ENCODE results near the gene EEFSEC.

EEFSEC gene

GRCh38 chr3:128281056-128281455, 127.8 kb downstream of the EEFSEC start:
- Histone ChIP-seq H3K36me3 (ENCODE audit: insufficient read depth, low read length) (no peaks in the 10 kb centered on the region), H3K79me2 (ENCODE audit: control insufficient read depth, insufficient read depth, low read length, unreplicated experiment) (no peaks in the 10 kb centered on the region), H3K4me3 (ENCODE audit: low read depth, low read length) (no peak overlapping the region), H3K27me3 (ENCODE audit: insufficient read depth, low read length) (no peaks in the 10 kb centered on the region), H3K27ac (ENCODE audit: low read depth, low read length) (no peak overlapping the region), H3K4me1 (ENCODE audit: control insufficient read depth, insufficient read depth, low read length, unreplicated experiment) (peaks cover 10% of the 10 kb centered on the region), H2AFZ (ENCODE audit: low read length, unreplicated experiment) (no peak overlapping the region)

DNA sequence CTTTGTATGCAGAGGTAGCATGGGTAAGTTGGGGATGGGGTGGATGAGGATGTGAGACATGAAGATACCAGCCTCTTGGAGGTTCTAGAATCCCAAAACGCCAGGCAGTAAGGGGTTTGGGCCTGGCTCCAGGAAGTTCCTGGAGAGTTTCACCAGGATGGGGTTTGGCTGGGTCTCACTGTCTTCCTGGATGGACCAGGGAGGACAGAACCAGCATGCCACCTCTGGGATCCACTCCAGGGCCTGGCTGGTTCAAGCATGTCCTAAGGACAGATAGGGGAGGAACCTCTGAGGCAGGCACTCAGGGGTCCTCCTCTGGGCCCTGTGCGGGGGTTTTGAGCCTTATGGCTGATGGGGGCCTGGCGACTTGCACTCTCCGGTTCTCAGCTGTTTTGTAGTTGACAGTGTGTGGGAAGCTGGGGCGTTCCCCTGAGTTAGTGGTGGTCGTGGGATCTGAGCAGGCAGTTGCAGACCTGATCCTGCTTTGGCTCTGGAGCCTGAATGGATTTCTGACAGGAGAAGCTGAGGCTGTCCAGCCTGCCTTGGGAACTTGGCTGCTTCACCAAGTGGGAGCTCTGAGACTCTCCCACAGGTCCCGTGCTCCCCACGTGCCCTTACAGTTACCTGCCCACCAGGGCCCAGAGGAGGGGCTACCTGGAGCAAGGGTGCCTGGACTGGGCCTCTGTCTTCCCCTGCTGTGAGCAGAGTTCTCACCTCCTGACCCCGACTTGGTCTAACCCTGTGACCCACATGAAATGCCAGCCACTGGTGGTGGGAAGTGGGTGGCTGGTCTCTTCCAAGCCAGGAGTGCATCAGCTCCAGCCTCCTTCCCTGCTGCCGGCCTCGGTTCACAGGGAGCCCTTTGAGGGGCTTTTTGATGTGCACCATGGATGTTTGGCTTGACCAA, 128.4 kb downstream of the EEFSEC start:
- Histone ChIP-seq H2AFZ (ENCODE audit: low read length, unreplicated experiment) (no peak overlapping the region), H3K4me3 (ENCODE audit: low read depth, low read length) (no peak overlapping the region), H3K27ac (ENCODE audit: low read depth, low read length) (no peak overlapping the region), H3K79me2 (ENCODE audit: control insufficient read depth, insufficient read depth, low read length, unreplicated experiment) (no peaks in the 10 kb centered on the region), H3K27me3 (ENCODE audit: insufficient read depth, low read length) (no peaks in the 10 kb centered on the region), H3K36me3 (ENCODE audit: insufficient read depth, low read length) (no peaks in the 10 kb centered on the region), H3K4me1 (ENCODE audit: control insufficient read depth, insufficient read depth, low read length, unreplicated experiment) (peaks cover 10% of the 10 kb centered on the region)

DNA sequence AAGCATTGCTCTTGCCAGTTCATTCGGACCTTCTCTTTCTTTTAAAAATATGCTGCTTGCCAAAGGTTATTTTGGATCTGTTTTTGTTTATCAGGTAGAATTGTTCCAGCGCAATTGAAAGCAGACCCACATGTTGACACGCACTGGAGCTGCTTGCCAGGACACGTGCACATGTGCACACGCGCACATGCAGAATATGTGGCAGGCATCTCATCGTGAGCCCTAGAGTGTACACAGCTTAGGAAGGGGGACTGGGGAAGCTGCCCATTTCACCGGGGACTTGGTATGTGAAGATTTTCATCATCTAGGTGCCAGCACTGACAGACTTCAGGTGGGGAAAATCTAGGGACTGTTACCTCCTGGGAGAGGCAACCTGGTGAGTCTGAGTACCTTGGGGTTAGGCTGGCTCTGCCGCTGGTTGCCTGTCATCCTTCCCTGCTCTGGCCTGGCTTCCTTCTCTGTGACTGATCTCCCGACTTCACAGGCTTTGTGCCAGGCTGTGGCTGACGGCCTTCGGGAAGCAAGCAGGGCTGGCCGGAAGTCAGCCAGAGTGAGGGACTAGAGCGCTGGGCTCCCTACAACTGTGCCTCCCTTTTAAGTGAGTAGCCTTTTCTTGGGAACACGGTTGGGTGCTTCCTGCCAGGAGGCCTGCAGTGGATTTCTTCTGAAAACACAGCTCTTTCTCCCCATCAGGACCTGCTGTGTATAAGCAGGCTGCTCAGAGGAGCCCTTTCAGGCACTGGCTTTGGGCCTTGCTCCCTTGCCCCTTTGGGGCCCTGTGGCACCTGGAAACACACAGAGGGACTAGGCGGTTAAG, 129.3 kb downstream of the EEFSEC start:
- H3K27ac ChIP-seq (ENCODE audit: low read depth, low read length): no peak overlapping the region
- H3K79me2 ChIP-seq (ENCODE audit: control insufficient read depth, insufficient read depth, low read length, unreplicated experiment): no peaks in the 10 kb centered on the region
- H3K27me3 ChIP-seq (ENCODE audit: insufficient read depth, low read length): no peaks in the 10 kb centered on the region
- peaks cover 10% of the 10 kb centered on the region for H3K4me1 ChIP-seq (ENCODE audit: control insufficient read depth, insufficient read depth, low read length, unreplicated experiment)
- no peak overlapping the region for H2AFZ ChIP-seq (ENCODE audit: low read length, unreplicated experiment)
- H3K4me3 ChIP-seq (ENCODE audit: low read depth, low read length): no peak overlapping the region
- no peaks in the 10 kb centered on the region for H3K36me3 ChIP-seq (ENCODE audit: insufficient read depth, low read length)

GRCh38 chr3:128283421-128283820, 130.1 kb downstream of the EEFSEC start:
- Histone ChIP-seq H3K4me1 (ENCODE audit: control insufficient read depth, insufficient read depth, low read length, unreplicated experiment) (peaks cover 9% of the 10 kb centered on the region), H3K79me2 (ENCODE audit: control insufficient read depth, insufficient read depth, low read length, unreplicated experiment) (no peaks in the 10 kb centered on the region), H3K27ac (ENCODE audit: low read depth, low read length) (no peak overlapping the region), H3K36me3 (ENCODE audit: insufficient read depth, low read length) (no peaks in the 10 kb centered on the region), H3K4me3 (ENCODE audit: low read depth, low read length) (no peak overlapping the region), H2AFZ (ENCODE audit: low read length, unreplicated experiment) (no peak overlapping the region), H3K27me3 (ENCODE audit: insufficient read depth, low read length) (no peaks in the 10 kb centered on the region)

GRCh38 chr3:128285042-128285966, 132.0 kb downstream of the EEFSEC start:
- no peaks in the 10 kb centered on the region for H3K36me3 ChIP-seq (ENCODE audit: insufficient read depth, low read length)
- no peaks in the 10 kb centered on the region for H3K79me2 ChIP-seq (ENCODE audit: control insufficient read depth, insufficient read depth, low read length, unreplicated experiment)
- no peak overlapping the region for H3K27ac ChIP-seq (ENCODE audit: low read depth, low read length)
- H3K27me3 ChIP-seq (ENCODE audit: insufficient read depth, low read length): no peaks in the 10 kb centered on the region
- no peak overlapping the region for H2AFZ ChIP-seq (ENCODE audit: low read length, unreplicated experiment)
- H3K4me3 ChIP-seq (ENCODE audit: low read depth, low read length): no peak overlapping the region
- H3K4me1 ChIP-seq (ENCODE audit: control insufficient read depth, insufficient read depth, low read length, unreplicated experiment): no peaks in the 10 kb centered on the region

- Histone ChIP-seq H3K79me2 (ENCODE audit: control insufficient read depth, insufficient read depth, low read length, unreplicated experiment) (no peaks in the 10 kb centered on the region), H3K27ac (ENCODE audit: low read depth, low read length) (no peak overlapping the region), H3K36me3 (ENCODE audit: insufficient read depth, low read length) (no peaks in the 10 kb centered on the region), H3K4me3 (ENCODE audit: low read depth, low read length) (no peak overlapping the region), H3K27me3 (ENCODE audit: insufficient read depth, low read length) (no peaks in the 10 kb centered on the region), H3K4me1 (ENCODE audit: control insufficient read depth, insufficient read depth, low read length, unreplicated experiment) (no peaks in the 10 kb centered on the region), H2AFZ (ENCODE audit: low read length, unreplicated experiment) (no peak overlapping the region)
Measured at GRCh38 chr3:128285967-128286321, 132.7 kb downstream of the EEFSEC start.

- Histone ChIP-seq H3K4me1 (ENCODE audit: control insufficient read depth, insufficient read depth, low read length, unreplicated experiment) (no peaks in the 10 kb centered on the region), H3K79me2 (ENCODE audit: control insufficient read depth, insufficient read depth, low read length, unreplicated experiment) (no peaks in the 10 kb centered on the region), H3K27me3 (ENCODE audit: insufficient read depth, low read length) (no peaks in the 10 kb centered on the region), H3K27ac (ENCODE audit: low read depth, low read length) (no peak overlapping the region), H3K4me3 (ENCODE audit: low read depth, low read length) (no peak overlapping the region), H2AFZ (ENCODE audit: low read length, unreplicated experiment) (no peak overlapping the region), H3K36me3 (ENCODE audit: insufficient read depth, low read length) (no peaks in the 10 kb centered on the region)
Measured at GRCh38 chr3:128286691-128287090, 133.4 kb downstream of the EEFSEC start.

- Histone ChIP-seq H3K27me3 (ENCODE audit: insufficient read depth, low read length) (no peaks in the 10 kb centered on the region), H3K4me1 (ENCODE audit: control insufficient read depth, insufficient read depth, low read length, unreplicated experiment) (no peaks in the 10 kb centered on the region), H2AFZ (ENCODE audit: low read length, unreplicated experiment) (no peak overlapping the region), H3K79me2 (ENCODE audit: control insufficient read depth, insufficient read depth, low read length, unreplicated experiment) (no peaks in the 10 kb centered on the region), H3K36me3 (ENCODE audit: insufficient read depth, low read length) (no peaks in the 10 kb centered on the region), H3K27ac (ENCODE audit: low read depth, low read length) (no peak overlapping the region), H3K4me3 (ENCODE audit: low read depth, low read length) (no peak overlapping the region)
Measured at GRCh38 chr3:128287216-128287615, 133.9 kb downstream of the EEFSEC start.

DNA sequence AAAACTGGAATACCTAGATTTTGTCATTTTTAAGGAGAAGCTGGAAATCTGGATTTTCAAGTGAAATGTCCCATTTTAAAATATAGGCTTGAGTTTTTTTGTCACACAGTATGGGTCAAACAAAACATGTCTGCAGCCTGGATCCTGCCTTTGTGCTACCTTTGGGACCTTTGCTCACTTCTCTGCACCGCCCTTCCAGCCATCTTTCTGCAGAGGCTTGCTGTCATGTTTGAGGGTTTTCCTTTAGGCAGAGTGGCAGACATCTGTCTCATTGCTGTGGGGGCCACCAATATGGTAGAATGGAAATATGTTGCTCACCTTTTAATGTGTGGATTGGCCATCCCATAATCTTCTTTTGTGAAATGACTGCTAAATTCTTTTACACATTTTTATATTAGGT, 136.3 kb downstream of the EEFSEC start:
- H2AFZ ChIP-seq (ENCODE audit: low read length, unreplicated experiment): no peak overlapping the region
- no peaks in the 10 kb centered on the region for H3K79me2 ChIP-seq (ENCODE audit: control insufficient read depth, insufficient read depth, low read length, unreplicated experiment)
- no peaks in the 10 kb centered on the region for H3K27me3 ChIP-seq (ENCODE audit: insufficient read depth, low read length)
- H3K4me1 ChIP-seq (ENCODE audit: control insufficient read depth, insufficient read depth, low read length, unreplicated experiment): no peaks in the 10 kb centered on the region
- no peak overlapping the region for H3K27ac ChIP-seq (ENCODE audit: low read depth, low read length)
- H3K4me3 ChIP-seq (ENCODE audit: low read depth, low read length): no peak overlapping the region
- H3K36me3 ChIP-seq (ENCODE audit: insufficient read depth, low read length): no peaks in the 10 kb centered on the region

DNA sequence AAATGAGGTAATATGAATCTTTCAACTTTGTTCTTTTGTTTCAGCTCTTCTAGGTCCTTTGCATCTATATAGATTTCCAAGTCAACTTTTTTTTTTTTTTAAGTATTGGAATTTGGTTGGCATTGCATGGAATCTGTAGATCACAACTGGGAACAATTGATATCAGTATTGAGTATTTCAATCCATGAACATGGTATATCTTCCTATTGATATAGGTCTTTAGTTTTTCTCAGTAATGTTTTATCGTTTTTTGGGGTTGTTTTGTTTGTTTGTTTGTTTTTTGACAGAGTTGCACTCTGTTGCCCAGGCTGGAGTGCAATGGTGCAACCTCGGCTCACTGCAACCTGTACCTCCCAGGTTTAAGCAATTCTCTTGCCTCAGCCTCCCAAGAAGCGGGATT, 137.2 kb downstream of the EEFSEC start:
- Histone ChIP-seq H3K27me3 (ENCODE audit: insufficient read depth, low read length) (no peaks in the 10 kb centered on the region), H3K27ac (ENCODE audit: low read depth, low read length) (no peak overlapping the region), H3K4me1 (ENCODE audit: control insufficient read depth, insufficient read depth, low read length, unreplicated experiment) (no peaks in the 10 kb centered on the region), H3K36me3 (ENCODE audit: insufficient read depth, low read length) (no peaks in the 10 kb centered on the region), H3K79me2 (ENCODE audit: control insufficient read depth, insufficient read depth, low read length, unreplicated experiment) (no peaks in the 10 kb centered on the region), H2AFZ (ENCODE audit: low read length, unreplicated experiment) (no peak overlapping the region), H3K4me3 (ENCODE audit: low read depth, low read length) (no peak overlapping the region)

Measured in ACC112 (cell line).